Skeletal muscle cell (primary cell): ENCODE measurements around the gene PROM2.

Experiments used
- DNase-seq: peaks from one replicate; pipeline ENCODE4 v3.0.0-alpha.2; 2010; ENCODE audit warnings: low read depth
- H3K4me3 ChIP-seq: 2 replicates; pipeline ENCODE4 v1.5.1; 2011; ENCODE audit warnings: low read depth, mild to moderate bottlenecking, control low read depth, low read length, moderate library complexity

The PROM2 gene

DNA sequence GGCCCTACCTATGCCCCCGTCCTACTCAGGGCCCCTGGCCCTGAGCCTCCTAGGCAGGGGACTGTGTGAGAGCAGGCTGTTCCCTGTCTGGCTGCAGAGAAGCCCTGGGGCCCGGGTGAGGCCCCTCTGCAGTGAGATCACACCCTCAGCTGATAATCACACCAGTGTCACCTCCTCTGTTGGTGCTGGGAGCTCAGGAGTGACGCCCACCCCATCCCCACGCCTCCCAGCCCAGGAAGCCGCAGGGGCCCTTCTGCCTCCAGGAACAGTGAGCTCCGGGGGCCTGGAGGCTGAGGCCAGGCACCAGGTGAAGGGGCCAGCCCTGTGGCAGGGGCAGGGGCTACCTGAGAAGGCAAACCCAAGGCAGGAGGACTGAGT is 42.9 kb downstream of the PROM2 start:
- no peak for DNase-seq
- H3K4me3 ChIP-seq, result no peak overlapping the region

DNA sequence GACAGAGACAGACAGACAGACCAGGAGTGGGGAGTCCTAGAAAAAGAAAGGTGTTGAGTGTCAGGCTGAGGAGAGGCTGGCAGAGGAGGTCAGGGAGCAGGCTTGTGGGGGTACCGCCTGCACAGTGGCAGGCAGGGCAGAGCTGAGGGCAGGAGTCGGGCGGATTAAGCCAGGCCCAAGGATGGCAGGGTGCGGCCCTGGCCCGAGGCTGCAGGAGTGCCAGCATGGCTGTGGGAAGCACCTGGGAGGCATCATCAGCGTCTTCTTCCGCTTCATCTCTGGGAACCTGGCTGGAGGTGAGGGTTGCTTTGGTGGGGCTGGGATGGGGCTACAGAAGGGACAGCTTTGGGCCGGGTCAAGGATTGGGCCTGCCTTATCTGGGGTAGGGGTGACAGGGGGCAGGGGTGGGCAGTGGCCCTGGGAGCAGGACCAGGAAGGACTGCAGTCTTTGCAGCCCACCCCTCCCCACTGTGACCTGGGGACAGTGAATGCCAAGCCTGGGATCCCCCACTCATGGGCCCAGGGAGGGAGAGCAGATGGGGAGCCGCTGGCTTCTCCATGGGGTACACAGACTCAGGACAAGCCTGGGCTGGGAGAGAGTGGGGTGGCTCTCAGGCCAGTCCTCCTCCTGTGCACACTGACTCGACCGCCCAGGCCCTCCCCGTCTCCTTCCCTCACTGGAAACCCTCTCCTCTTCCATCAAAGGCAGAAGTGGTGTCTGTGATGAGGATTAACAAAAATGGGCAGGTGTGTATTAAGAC is 43.6 kb downstream of the PROM2 start:
- H3K4me3 ChIP-seq, result no peak overlapping the region
- no peak for DNase-seq

DNA sequence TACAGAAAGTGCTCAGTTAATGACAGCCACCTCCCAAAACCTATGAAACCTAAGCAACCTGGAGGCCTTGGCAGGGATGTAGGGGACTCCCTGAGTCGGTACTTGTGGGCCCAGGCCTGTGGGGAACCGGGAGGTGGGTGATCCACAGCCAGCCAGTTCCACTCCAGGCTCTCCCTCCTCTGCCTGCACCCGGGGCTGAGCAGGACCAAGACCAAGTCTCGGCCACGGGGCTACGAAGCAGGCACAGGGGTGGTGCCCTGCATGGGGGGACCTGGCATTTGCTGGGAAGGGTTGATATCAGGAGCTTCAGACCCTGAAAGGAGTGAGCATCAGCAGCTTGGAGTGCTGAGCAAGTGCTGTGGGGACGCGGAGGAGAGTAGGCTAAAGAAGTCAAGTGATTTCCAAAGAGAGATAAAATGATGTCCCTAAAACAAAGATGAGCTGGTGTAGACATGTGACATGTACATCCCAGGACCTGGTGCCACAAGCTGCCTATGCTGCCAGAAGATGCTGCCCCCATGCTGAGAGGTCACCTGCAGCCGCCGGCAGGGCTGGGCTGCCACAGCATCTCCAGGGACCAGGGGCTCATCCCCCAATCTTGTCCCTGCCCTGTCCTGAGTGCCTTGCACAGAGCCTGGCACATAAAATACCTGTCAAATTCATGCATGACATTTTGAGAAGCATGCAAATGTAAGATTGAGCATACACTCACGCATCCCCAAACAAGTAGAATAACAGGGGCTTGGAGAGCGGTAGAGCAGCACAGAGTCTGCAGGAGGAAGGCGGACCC is 44.4 kb downstream of the PROM2 start:
- no peak overlapping the region for H3K4me3 ChIP-seq

DNA sequence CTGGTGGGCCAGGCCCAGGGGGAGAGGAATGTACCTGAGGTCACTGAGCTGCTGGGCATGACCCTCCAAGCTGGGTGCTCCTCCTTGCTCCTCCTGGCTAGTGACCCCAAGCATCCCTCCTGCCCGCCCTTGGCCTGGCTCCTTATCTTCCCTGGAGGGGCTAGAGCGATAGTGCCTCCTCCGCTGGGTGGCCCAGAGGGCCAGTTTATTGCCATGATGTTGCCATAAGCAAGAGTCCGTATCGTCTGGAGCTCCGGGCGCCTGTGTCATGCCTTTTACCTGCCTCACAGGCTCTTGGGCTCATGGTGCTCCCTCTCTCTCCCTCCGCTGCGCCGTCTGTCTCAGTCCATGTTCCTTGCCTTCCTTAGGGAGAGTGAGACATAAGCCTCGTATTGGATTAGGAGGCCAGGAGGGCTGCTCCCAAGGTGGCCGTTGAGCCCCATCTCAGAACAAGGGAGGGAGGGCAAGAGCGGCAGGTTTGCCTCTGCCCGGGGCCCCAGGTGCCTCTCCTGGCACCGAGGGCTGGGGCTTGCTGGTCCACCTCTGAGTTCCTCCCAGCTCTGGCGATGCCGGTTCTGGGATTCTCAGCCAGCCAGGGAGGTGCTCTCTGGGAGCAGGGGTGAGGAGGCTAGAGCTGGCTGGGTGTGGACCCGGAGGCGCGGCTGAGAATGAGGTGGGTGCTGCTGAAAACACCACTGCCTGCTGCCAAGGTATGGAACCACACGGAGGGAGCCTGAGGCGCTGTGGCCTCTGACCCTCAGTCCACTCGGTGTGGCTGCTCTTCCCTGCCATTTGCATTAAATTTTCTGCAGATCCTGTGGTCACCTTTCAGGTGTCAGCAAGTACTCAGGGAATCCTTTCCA is 45.5 kb downstream of the PROM2 start:
- no peak for DNase-seq
- no peak overlapping the region for H3K4me3 ChIP-seq

More for the DNA sequence above, 44.4 kb downstream of the PROM2 start:
- DNase-seq, result no peak

DNA sequence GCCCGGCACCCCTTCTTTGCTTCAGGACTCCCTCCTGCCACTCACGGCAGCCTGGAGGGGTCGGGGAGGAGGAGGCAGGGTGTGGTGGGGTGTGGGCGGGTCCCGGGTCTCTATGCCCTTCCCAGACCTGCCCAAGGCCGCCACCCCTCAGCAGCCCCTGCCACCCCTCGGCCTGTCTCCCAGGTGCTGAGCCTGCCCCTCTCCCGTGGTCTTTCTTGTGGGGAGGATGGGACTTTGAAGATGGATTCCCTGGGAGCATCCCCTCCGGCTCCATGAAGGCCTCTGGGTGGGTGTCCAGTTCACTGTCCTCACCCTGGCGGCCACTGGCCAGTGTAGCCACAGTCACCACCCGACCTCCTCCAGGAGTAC is 46.1 kb downstream of the PROM2 start:
- DNase-seq, result no peak
- H3K4me3 ChIP-seq, result no peak overlapping the region

DNA sequence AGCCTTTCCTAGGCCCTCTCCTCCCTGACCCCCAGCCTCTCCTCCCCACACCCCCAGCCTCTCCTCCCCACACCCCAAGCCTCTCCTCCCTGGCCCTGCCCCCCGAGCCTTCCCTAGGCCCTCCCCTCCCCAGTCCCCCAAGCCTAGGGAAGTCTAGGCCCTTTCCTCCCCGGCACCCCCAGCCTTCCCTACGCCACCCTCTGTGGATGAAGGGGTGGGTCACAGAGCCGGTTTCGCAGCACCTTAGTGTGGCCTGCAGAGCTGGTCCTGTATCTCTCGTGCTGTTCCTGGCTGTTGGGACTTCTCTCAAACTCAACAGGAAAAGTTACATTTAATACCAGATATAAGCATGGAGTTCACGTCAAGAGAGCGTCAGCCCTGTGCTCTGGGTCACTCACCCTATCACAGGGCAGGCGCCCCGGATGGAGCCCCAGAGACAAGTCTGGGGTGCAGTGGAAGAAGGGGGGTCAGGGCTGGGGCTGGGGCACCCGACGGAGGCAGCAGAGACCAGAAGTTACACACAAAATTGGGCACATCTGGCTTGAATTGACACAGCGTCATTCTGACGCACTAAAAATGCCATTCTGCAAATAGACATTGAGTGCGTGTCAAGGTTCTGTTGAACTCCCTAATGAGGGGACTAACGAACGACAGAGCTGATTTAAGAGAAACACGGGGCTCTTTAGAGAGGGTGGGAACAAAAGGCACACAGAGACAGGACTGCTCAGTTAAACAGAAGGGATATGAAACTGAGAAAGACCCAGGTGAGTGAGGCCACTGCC is 46.9 kb downstream of the PROM2 start:
- no peak overlapping the region for H3K4me3 ChIP-seq
- DNase-seq, result no peak

DNA sequence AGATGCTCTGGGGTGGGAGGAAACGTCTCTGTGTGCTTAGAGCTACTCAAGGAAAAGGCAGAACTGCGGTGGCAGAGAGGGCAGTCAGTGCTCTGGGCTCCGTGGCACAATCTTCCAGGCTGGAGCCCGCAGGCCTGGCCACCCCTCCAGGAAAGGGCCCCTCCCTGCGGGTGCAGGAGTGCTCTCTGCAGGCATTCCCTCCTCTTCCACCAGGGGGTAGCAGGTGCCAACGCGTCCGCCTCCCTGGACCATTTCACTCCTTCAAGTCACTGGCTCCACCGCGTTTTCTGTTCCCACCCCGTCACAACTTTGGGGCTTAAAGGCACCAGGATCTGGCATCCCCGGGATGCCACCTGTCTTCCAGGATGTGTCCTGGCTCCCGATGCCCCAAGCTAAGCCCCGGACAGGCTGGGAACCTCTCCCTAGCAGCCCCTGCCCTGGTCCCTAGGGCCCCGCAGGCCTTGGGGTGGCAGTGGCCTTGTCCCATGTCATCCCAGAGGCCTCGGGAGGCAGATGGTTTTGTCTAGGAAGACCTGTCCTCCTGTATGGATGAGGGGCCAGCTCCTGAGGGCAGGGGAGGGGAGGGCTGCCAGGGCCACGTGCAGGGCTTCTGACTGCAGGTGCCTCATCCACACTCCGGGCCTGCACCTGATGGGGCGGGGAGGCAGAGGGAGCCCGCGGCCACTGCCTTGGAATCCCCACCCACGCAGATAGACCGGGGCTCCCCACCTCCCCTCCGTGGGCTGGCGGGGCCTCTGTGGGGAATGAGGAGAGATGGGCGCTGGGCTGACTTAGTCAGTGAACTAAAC is 49.3 kb downstream of the PROM2 start:
- no peak overlapping the region for H3K4me3 ChIP-seq
- DNase-seq, result no peak

DNA sequence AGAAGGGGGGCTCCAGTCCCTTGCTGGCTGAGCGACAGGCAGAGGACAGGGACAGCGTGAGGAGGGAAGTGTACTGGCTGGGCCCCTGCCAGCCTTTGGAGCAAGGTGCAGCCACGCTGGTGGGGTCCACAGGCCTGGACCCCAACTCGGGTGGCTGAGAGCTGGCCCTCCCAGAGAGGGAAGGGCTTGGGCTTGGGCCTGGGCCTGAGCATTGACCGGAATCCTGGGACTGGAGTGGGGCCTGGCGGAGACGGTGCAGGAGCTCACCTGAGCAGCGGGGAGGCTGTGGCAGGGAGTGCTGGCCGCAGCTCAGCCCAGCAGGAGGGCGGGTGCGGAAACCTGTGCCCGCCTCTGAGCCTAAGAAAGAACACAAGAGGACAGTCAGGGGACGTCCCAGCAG is 50.8 kb downstream of the PROM2 start:
- DNase-seq, result no peak
- no peak overlapping the region for H3K4me3 ChIP-seq

DNA sequence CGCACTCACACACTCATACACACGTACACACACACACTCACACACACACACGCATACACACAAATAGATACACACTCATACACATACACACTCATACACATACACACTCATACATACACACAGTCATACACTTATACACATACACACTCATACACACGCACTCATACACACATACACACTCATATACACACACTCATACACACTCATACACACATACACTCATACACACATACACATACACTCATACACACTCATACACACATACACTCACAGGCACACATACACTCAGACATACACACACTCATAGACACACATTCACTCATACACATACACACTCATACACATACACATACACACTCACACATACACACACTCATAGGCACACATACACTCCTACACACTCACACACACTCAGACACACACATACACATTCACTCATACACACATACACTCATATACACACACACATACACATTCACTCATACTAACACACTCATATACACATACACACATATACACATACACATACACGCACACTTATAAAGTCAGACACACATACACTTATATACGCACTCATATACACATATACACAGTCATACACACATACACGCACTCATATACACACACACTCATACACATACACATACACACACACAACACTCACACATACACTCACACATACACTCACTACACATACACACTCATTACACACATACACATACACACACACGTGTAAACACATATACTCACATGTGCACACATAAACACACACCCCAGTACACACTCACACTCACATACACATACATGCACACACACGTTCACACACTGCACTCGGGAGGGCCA is 51.6 kb downstream of the PROM2 start:
- H3K4me3 ChIP-seq, result no peak overlapping the region
- no peak for DNase-seq

DNA sequence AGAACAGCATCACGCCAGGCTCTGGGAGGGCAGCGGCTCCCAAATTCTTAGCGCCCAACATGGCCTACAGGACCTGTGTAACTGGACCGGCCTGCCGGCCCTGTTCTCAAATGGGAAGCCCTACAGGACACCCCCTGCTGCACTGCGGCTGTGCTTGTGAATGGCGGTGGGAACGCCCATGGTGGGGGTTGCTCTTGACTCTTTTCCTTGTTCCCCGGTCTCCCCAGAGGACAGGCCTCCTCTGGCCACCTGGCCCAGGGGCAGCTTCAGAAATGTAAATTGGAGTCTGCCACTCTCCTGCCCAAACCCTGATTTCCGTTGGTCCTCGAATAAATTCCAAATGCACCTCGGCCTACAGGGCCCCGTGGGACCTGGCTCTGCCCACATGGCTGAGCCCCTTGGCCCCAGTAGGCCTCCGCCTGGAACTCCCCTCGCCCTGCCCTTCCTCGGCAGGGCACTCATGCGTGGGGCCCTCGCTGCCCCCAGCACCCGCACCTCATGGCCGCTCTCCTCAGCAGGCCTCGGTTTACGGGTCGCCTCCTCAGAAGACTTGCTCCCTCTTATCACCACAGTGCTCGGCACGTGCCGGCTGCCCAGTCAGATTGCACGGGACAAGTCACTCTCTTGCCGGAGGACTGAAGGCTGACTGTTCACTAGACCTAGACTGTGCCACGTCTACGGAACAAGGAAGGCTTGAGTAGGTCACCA is 52.3 kb downstream of the PROM2 start:
- no peak overlapping the region for H3K4me3 ChIP-seq
- DNase-seq, result no peak

DNA sequence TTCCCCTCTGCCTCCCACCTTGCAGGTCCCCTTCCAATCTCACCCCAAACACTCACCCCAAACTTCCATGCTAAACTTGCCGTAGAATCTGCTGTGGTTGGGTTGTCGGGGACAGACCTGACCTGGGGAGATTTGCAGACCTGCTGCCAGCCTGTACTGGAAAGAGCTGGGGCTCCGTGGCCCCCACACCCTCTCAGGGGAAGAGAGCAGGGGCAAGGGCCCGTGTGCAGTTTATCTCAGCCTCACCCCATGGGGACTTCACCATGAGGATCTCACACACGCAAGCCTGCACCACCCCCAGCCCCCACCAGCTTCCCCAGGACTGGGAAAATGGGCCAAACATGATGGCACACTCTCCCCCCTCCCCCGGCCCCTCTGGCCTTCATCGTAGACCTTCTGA is 53.6 kb downstream of the PROM2 start:
- no peak overlapping the region for H3K4me3 ChIP-seq
- DNase-seq, result no peak

DNA sequence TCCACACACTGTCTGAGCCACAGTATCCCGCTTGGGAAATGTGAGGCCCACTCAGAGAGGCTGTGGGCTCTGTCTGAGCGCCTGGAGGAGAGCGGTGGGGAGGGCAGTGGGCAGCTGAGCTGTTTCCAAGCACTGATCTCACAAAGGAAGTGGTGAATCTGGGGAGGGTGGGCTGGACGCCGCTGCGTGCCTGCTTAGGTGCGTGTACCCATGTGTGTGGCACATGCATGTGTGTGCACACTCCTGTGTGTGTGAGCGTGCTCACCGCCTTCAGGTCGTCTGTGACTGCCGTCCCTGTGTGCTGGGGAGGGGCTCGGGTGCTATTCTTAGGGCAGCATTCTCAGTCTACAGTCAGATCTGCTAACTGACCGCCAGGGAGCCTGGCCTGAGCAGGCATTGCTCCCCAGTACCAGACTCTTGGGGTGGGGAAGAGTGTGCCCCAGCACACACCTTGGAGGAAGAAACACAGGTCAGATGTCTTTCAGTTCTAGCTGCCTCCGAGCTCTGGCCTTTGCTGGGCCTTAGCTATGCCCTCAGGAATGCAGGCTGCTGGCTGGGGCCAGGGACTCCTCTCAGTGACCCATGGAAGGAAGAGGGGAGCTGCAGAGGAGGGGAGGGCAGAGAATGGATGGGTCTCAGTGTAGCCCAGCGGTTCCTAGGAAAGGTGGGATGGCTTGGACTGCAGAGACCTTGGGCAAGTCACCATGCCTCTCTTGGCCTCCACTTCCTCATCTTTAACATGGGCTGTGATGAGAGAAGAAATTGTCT is 54.3 kb downstream of the PROM2 start:
- DNase-seq, result no peak

DNA sequence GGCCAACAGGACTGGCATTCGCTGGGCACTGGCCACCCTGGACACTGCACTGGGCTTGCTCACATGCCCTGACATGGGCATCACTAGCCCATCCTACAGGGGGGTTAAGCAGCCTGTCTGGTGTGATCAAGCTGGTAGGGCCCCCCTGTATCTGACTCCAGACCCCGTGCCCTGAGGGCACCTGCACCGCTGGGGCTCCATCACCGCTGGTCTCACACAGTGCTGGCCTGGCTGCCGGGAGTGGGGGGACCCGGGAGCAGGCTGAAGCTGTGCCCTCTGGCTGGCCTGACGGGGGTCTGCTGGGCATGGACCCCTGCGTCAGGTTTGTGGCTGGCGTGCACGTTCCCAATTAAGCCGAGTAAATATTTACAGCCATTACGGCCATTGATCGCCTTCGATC is 55.2 kb downstream of the PROM2 start:
- H3K4me3 ChIP-seq, result no peak overlapping the region
- no peak for DNase-seq

More for the DNA sequence above, 54.3 kb downstream of the PROM2 start:
- no peak overlapping the region for H3K4me3 ChIP-seq

DNA sequence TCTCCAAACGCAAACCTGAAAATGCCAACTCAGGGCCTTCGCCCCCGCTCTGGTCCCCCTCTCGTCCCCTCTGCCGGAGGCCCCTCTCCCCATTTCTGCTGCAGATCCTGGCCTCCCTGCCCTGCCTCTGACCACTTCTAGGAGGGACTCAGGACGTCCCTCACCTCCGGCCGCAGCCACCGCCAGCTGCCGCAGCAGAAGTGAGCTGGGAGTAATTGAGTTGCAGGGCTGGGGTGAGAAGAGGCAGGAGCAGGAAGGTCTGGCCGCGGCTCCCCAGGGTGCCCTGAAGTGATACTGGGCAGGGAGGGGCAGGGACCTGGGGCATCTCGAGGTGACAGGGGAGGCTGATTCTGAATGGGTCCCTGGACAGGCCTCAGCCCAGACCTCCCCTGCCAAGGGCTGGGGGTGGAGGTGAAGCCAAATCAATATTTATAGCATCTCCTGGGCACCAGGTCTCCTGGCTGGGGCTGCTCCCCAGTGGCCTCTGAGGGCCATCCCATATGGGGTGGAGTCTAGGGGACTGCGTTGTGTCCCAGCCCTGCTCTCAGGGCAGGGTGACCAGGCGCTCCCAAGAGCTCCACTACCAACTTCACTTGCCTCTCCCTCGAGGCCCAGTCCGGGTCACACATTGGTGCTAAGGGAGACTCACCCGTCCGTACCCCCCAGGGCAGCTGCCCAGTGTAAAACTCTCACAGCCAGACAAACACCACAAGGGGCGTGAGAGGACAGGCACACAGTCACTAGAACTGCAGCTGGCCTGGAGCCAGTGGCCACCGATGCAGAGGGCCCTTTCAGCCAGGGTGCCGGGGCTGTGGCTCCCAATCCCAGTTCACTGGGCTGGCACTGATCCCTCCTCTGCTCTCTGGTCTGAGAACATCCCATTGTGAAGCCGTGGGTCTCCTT is 55.9 kb downstream of the PROM2 start:
- H3K4me3 ChIP-seq, result no peak overlapping the region
- DNase-seq, result no peak

DNA sequence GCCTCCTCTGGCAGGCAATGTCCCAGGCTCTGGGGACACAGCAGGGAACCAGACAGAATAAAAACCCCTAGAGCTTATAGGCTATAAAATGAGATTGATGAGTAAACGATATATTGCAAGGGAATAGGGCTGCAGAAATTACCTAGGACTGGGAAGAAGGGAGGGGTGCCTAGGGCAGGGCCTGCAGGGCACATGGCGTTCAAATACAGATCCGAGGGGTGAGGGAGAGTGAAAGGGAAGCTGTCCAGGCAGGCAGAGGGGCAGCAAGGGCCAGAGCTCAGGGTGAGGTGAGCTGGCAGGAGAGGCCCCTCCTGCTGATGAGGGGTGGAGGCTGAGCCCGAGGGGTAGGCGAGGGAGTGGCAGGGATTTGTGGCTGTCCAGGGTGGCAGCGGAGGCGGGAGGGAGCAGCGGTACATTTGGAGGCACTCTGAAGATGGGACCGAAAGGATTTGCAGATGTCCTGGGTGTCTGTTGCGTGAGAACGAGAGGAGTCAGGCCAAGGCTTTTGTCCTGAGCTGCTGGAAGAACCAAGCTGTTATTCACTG is 56.6 kb downstream of the PROM2 start:
- no peak overlapping the region for H3K4me3 ChIP-seq
- DNase-seq, result no peak
